Cerebellar cortex (tissue), 1 donor: Measurements from ENCODE around the gene FAM229B.
"Not testable (repeated sequence)": the region's sequence is repeated elsewhere in the genome, so short reads cannot be mapped to it uniquely, and the experiment has no call there.

Source experiments
- DNase-seq: peaks from one replicate; pipeline ENCODE4 v3.0.0-alpha.2; 2015; ENCODE audit warnings: low spot score

FAM229B gene, protein sequence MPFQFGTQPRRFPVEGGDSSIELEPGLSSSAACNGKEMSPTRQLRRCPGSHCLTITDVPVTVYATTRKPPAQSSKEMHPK

DNA sequence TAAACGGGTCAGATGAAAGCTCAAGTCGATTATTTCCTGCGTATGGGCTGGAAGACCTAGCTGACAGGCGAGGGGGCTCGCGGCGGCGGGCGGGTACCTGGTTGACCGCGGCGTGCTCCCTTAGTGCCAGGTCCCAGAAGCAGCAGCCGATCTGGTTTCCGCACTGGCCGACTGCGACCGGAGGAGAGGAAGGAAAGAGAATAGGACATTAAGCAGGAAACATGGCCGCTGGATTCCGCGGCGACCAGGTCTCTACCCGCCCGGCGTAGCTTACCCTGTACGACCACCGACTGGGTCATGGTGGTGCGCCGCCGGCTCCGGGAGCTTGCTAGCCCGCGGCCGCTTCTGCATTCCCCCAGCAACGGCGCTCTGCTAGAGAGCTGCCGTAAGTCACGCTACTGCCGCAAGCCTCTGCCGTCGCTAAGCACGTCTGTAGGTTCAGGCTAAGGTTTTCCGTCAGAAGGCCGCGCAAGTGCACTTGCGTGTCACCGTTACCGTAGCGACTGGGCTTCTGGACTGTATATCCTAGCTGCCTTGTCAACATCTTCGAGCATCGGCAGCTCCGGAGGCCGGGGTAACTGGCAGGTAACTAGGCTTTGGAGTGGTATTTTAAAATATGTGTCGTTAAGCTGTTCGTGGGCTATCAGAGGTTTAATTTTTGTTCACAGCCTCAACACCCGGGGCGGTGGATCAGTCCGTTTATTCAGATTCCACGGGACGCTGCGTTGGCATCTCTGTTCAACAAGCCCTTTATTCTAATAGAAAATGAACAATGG is at the start of gene FAM229B, which contains the start of gene TUBE1:
Gene FAM229B, plus strand, starts transcription at position 456 of the 776 bp plus-strand sequence. CDS start 11,693 bp downstream, outside the sequence.
Gene TUBE1, minus strand, starts transcription at position 347 of the 776 bp plus-strand sequence. Its CDS starts 48 bp downstream, at position 299.
- peak; percentile 98 for DNase-seq

DNA sequence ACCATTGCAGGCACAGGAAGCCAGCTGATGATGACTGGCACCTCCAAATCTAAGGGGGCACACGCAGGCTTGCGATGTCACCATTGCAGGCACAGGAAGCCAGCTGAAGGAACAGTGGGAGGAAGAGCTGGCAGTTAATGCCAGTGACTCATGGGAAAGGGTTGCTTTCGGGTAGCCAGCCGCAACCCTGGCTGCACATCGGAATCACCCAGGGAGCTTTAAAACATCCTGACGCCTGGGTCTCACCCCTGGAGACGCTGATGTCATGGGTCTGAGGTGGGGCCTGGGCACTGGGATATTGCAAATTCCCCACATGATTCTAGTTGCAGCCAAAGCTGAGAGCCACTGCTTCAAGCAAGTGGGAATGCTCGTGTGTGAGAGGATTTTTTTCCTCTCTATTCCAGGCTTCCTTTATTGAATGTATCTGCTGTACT is 49.6 kb upstream of the FAM229B start:
- DNase-seq = no peak

DNA sequence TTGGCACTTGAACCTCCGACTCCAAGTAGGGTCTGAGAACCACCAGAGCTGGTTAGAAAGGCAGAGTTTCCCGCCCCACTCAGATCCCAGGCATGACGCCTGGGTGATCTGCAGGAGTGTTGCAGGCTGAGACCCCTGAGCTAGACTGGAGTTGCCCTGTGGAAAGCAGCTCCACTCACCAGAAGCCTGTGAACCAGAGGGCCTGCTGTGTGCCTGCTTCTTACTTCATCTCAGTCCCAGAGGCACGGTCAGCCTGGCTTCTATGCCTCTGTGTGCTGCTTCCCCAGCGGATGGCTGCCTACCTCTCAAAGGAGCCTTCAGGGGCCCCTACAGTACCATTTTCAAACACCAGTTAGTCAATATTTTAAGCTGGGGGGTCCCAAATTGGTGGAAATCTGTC is 49.1 kb upstream of the FAM229B start:
- no peak for DNase-seq

DNA sequence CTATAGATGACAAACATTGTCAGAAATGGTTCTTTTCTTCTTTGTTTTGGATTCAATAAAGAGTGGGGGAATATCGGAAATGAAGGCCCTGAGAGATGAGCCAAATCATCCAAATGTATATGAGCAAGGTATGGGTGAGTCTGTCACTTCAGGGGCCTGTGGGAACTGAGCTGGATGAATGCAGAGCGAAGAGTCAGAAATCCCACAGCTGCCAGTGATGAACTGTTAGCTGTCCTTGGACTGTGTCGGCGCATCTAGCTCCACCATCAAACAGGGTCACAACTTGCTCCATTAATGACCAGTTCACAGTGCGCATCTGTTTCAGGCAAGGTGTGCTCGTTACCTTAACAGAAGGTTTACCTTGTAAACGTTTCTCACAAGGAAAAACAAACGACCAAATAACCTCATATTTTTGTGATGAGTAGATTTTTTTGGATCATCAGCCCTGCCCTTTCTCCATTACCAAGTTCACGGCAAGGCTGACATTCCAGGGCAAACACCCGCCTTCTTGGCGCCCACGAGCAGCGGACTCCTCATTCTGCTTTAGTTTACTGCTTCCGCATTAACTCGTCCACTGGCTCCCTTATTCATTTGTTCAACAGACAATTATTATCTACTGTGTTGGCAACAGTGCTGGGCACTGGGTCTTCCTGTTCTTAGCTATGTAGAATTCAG is 48.5 kb upstream of the FAM229B start:
- DNase-seq = no peak

DNA sequence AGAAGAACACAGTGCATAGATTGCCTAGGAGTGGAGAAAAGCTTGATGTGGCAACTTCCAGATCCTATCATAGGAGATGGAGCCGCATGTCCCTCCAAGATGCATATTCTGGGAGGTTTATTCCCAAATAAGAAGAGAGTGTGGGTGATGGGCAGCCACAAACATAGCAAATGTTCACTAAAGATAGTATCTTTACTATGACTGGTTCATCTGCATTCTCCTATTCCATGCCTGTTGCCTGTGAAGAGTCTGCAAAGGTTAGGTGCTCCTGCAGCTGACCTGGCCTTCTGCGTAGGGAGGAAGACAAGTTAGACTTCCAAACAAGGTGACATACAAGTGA is 48.0 kb upstream of the FAM229B start:
- no peak for DNase-seq

DNA sequence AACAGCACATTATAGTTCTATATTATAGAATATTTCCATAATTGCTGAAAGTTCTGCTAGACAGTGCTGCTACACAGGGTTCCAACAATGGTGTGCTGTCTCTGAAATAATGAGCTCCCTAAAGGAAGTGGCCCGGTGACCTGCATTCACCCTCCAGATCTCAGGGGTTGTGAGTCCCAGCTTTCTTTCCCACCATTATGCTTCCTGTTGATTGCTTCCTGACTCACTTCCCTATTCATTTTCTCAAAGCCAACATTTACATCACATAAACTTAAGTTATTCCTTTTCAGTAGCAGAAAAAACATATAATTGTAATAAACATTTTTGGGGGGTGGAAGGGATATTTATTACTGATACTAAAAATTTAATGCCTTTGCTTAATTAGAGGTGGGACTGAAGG is 46.4 kb upstream of the FAM229B start:
- DNase-seq = no peak

DNA sequence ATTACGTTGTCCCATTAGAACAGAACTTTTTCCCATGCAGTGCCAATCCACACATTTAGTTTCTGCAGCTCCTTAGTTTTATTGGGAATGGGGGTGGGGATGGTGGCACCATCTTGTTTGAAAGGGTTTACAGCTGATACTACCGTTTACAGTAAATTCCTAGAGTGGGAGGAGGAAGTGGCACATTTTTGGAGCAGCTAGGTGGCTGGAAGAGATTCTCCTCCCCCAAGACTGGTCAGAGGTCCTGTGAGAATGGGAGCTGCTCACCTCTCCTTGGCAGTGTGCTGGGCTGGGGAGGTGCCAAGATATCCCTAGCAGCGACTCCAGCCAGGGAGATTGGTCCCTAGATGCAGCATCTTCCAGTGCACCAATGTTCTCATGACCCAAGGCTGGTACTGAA is 45.9 kb upstream of the FAM229B start:
- no peak for DNase-seq

DNA sequence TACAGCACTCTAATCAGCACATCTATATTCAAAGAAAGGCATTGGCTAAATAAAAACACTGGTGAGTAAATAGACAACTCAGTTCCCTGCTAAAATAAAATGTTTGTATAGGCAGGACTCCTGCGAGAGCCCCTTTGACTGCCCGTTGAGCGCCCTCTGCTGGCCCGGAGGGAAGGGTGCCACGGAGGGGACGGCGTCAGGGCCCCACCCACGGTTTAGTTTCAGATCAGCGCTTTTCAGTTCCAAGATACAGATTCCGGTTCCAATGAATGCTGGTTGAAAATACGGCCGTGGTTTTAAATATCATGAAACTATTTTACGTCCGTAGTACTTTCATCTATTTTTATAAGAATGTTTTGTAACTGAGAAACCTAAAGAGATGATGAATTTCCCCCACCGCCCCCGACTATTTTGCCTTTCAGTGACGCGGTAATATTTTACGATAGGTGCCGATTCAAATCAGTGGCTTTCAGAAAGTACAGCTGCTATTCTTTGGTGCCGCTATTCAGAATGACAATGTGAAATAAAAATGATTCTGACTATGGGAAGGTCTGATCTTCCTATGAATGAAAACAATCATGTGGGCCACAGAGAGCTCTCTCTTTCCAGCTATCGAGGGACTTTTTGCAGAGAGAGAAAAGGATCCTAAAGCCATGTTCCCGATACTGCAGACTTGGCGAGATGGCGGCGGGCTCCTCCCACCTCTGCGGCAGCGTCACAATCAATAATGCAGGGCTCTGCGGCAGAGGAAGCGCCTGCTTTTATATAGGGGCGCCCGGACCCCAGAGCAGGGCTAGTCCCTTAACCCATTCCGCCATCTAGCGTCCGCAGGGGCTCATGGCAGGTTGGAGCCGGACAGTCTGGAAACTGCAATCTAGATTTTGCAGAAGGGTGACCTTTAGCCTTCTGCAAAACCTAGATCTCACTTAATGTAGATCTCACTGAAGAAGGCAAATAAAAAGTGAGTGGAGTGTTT is 44.1 kb upstream of the FAM229B start:
- DNase-seq = peak; percentile 95

DNA sequence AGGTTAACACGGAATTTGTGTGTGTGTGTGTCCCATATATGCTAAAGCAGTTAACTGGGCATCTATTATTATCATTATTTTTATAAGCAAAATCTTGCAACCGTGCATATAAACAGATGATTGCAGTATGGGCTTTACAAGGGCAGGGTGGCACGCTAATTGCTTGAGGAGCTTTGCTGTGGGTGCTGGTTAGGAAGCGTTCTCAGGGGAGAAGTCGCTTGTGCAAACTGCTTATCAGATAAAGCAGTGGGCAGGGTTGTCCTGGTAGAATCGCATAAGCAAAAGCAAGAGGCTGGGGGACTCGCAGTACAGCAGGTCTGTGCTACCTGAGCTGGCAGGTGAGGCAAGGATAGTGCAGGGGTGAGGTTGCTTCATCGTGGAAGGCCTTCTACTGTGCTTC is 43.2 kb upstream of the FAM229B start:
- no peak for DNase-seq

DNA sequence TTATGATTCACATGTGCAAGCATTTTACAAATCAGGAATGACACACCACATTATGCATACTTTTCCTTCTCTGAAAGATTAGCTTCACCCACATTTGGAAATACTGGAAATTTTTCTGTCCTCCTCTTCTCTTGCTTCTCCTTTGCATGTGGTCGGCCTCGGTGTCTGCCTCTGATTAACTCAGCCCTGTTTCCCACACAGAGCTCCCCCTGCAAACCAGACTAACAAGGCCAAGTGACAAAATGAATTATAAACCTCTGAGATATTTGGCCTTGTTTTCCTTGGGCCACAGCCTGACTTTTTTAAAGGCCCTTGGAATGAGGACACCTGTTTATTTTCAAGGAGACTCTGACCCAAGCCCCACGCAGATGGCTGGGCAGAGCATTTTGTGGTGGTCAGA is 42.5 kb upstream of the FAM229B start:
- no peak for DNase-seq

DNA sequence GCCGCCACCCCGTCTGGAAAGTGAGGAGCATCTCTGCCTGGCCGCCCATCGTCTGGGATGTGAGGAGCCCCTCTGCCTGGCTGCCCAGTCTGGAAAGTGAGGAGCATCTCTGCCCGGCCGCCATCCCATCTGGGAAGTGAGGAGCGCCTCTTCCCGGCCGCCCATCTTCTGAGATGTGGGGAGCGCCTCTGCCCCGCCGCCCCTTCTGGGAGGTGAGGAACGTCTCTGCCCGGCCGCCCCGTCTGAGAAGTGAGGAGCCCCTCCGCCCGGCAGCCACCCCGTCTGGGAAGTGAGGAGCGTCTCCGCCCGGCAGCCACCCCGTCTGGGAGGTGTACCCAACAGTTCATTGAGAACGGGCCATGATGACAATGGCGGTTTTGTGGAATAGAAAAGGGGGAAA is 39.9 kb upstream of the FAM229B start:
- DNase-seq = not testable (repeated sequence)

DNA sequence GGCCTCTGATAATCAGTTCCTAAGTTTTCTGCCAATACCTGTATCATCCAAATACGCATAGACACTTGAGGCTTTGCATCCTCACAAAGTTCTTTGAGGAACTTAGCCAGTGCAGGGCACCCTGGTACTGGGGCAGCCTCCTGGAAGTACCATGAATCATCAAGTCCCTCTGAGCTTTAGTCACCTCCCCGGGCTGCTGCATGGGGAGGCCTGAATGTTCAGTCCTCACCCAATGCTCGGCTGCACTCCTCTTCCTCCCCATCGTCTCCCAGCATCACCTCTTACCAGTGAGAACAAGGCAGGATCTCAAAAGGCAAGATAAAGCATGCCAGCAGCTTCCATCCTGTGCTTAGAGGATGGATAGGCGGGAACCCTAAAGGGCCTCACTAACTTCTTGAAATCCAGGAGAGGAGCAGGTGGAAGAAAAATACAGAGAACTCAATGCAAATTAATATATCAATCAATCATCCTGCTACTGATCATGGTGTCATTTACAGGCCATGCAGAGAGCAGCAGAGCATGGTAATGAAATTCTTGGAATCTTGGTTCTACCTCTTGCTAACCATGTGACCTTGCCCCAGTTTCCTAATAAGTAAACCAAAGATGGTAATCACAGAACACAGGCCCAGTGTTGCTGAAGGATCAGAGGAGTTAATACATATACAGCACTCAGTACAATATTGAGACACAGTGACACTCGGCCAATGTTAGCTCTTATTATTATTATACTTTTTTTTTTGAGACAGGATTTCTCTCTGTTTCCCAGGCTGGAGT is 38.2 kb upstream of the FAM229B start:
- DNase-seq = no peak

DNA sequence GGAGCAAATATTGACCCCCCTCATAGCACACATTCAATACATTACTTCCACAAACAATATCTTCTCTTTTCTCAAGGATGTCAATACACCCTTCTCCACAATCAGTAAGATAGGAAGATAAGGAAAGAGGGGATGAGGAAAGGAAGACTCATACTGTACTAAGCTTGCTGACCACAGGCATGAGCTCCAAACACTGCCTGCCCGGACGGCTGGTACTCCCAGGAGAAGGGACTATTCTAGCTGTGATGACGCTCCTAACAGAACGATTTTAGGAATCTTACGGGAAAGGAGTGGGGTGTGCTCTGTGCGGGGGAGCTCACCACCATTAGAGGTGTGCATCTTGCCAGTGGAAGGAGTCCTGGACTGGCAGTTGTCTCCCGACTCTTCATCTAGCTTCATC is 37.4 kb upstream of the FAM229B start:
- DNase-seq = no peak

DNA sequence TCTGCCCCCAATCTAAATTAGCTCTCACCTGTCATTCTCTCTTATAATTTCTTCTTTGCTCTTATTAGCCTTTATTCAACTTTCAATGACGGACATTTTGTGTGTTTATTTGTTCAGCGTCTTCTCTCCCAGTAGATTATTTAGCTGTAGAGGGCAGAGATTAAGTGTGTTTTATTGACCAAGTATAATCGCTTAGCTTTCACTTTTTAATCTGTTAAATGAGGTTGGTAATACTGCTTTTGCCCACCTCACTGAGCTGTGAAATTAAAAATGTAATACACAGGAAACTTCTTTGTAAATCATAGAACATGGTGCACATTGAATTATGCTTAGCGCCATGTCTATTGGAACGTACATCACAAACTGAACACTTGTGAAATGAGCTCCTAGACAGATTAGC is 37.0 kb upstream of the FAM229B start:
- DNase-seq = no peak

DNA sequence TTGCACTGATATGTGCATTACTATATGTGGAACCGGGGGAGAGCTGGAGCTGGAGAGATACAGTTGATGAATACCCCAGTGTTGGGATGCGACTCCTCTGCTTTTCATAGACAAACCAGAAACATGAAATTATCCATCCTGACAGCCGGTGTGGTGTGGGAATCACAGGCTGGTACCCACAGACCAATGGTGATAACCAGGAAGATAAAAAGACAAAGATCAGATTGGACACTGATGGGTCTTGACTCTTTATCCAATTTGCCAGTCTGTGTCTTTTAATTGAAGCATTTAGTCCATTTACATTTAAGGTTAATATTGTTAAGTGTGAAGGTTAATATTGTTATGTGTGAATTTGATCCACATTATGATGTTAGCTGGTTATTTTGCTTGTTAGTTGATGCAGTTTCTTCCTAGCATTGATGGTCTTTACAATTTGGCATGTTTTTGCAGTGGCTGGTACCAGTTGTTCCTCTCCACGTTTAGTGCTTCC is 36.1 kb upstream of the FAM229B start:
- not testable (repeated sequence) for DNase-seq

DNA sequence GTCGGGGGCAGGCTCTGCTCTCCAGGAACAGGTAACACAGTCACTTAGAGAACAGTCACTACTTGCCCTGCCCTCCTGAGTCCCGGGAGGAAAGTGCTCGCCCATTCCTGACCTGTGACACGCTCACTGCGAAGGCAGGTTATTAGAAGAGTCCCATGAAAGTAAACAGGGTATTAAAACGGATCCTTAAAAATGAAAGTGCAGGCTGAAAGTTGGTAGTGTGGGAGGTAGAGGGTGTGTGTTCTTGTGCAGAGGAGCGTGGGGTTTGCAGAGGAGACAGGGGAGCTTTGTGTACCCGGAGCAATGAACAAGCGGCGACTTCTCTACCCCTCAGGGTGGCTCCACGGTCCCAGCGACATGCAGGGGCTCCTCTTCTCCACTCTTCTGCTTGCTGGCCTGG is 33.4 kb upstream of the FAM229B start, which contains the start of gene CCN6:
Gene CCN6, plus strand, starts transcription at position 104 of the 400 bp plus-strand sequence. Its CDS starts 254 bp downstream, at position 358.
- no peak for DNase-seq

DNA sequence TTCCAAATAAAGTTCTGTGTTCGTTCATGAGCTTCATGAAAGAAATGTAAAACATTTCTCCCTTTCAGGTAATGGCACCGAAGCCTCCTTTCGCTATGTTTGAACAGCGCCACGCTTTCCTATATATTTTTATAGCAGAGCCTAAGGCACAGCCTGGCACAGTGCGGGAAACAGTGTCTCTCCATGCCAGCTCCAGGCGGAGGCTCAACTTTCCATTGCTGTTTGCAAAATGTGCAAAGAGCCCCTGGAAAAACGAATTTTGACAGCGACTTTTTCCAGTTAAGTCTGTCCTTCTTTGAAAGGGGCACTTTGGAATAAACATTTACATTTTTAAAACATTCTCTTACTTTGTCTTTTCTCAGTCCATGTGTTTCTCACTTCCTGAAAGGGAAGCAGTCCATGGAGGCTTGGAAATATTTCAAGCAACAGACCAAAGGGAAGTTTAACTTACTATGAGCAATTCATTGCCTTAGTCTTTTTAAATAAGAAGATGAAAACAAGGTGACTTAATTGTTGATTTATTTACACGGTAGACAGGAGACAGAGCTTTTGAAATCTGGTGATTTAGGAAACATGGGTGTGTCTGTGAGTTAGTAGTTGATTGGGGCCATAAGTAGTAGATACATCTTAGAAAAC is 32.7 kb upstream of the FAM229B start:
- no peak for DNase-seq

DNA sequence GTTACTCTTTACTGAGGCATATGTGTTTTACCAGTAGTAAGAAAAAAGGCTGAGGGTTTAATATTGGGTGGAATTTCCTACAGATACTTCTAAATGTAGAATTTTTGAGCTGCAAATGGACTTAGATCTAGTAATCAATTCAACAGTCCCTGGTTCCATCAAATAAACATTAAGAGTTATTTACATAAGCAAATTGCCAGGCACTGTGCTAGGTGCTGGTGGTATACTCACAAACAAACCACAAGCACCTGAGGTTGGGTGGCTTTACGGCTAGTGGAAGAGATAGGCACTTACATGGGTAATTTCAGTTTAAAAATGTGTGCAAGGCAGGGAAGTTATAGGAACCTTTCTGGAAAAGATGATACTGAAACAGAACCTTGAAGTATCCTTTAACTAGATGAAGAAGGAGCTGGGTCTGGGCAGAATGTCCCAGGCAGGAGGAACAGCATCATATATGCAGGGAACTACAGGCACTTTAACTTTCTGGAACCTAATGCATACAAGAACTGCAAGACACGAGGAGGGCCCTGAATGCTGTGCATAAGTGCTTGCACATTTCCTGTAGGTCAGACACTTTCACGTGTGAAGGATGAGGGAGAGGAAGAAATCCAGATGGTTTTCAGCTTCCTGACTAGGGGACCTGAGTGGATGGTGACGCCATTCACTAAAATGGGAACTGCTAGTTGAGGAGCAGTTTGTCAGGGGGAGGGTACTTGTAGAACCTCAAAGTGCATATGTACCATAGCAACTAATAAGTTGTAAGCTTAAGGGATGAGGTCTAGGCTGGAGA is 29.0 kb upstream of the FAM229B start:
- no peak for DNase-seq

DNA sequence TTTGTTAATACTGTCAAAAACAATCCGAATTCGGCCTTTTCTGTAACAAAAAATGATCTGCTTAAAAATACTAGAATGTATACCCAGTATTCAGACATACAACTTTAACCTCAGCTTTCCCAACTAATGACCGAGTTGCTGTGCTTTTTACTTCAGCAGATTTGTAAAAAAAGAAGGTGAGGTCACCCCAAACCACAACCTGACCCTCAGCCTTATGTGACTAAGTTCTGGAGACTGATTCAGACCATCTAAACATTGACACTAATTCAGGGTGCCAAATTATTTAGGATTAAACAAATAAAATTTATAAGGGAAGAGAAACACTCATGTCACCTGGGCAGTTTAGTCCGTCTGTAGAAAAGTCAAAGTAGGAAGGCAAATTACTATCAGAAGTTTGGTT is 25.8 kb upstream of the FAM229B start:
- DNase-seq = no peak

DNA sequence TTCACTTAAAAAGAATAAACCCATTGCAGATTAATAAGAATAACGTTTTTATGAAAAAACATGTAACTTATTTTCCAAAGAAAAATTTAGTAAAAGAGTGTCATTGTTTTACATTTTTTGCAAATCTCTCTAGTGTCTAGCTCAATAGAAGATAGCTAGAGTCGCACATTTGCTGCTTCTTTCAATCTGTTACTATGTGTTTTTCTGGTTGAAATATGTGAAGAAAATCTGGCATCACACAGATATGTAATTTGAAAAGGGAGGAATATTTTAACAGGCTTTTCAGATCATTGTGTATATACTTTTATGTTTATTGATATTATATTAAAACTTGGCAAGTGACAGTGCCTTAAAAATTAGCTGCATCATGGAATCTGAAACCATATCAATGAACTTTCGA is 24.4 kb upstream of the FAM229B start:
- DNase-seq = no peak
